GM23338 (cell line): ENCODE data around the gene RNF41. TPM values are rescaled to one million over a fixed set of nuclear protein-coding genes. Genes with fewer than 3 reads are reported as not detected.

Source experiments
- ATAC-seq: fragments of 200-7000 bp; cut with Tn5 transposase; 3 replicates; pipeline ENCODE4 v1.9.1; 2020
- DNase-seq: peaks from one replicate; pipeline ENCODE4 v3.0.0-alpha.2; 2015; ENCODE audit warnings: low spot score
- H2AFZ ChIP-seq: fragments of 200-600 bp; sonication (generic); 2 replicates; pipeline ENCODE4 v1.8.0; 2016; ENCODE audit warnings: antibody characterized with exemption, mild to moderate bottlenecking, moderate library complexity
- H3F3A ChIP-seq: fragments of 200-600 bp; sonication (generic); replicated peaks from 2 replicates; pipeline ENCODE4 v1.8.0; 2017; ENCODE audit warnings: antibody characterized with exemption, mixed run types, low read depth
- H3K27ac ChIP-seq: fragments of 200-600 bp; sonication (generic); 2 replicates; pipeline ENCODE4 v1.6.1; 2016; ENCODE audit warnings: low read depth
- H3K27me3 ChIP-seq: fragments of 200-600 bp; sonication (generic); 2 replicates; pipeline ENCODE4 v1.8.0; 2016; ENCODE audit warnings: mild to moderate bottlenecking, mixed run types, moderate library complexity; ENCODE audit not compliant: insufficient read depth
- H3K36me3 ChIP-seq: fragments of 200-600 bp; sonication (generic); 2 replicates; pipeline ENCODE4 v1.8.0; 2016; ENCODE audit warnings: mild to moderate bottlenecking; ENCODE audit not compliant: insufficient read depth
- H3K4me1 ChIP-seq: fragments of 200-600 bp; sonication (generic); 2 replicates; pipeline ENCODE4 v1.8.0; 2016; ENCODE audit warnings: mild to moderate bottlenecking, moderate library complexity; ENCODE audit not compliant: insufficient read depth
- H3K4me2 ChIP-seq: fragments of 200-600 bp; sonication (generic); 2 replicates; pipeline ENCODE4 v1.7.1; 2017; ENCODE audit warnings: mixed run types
- H3K4me3 ChIP-seq: fragments of 200-600 bp; sonication (generic); 2 replicates; pipeline ENCODE4 v1.6.1; 2016; ENCODE audit warnings: mixed run types
- H3K79me2 ChIP-seq: fragments of 200-600 bp; sonication (generic); replicated peaks from 2 replicates; pipeline ENCODE4 v1.8.0; 2017; ENCODE audit warnings: mild to moderate bottlenecking; ENCODE audit not compliant: insufficient read depth
- H3K9me2 ChIP-seq: fragments of 200-600 bp; sonication (generic); 2 replicates; pipeline ENCODE4 v1.8.0; 2017; ENCODE audit not compliant: insufficient read depth
- H4K20me1 ChIP-seq: fragments of 200-600 bp; sonication (generic); replicated peaks from 2 replicates; pipeline ENCODE4 v1.8.0; 2017; ENCODE audit warnings: mild to moderate bottlenecking; ENCODE audit not compliant: insufficient read depth
- H3K27ac Mint-ChIP-seq: 2 replicates; pipeline ENCODE4 v1.8.0; 2020; ENCODE audit warnings: inconsistent platforms, mild to moderate bottlenecking, moderate library complexity, mixed read lengths
- H3K27me3 Mint-ChIP-seq: 3 replicates; pipeline ENCODE4 v1.8.0; 2022; ENCODE audit warnings: low read depth, mild to moderate bottlenecking, moderate library complexity, mixed read lengths, inconsistent platforms; ENCODE audit not compliant: insufficient read depth, poor library complexity
- H3K36me3 Mint-ChIP-seq: 3 replicates; pipeline ENCODE4 v1.8.0; 2021; ENCODE audit warnings: low read depth, mild to moderate bottlenecking, inconsistent platforms, moderate library complexity, mixed read lengths
- H3K4me1 Mint-ChIP-seq: 3 replicates; pipeline ENCODE4 v1.8.0; 2020; ENCODE audit warnings: mild to moderate bottlenecking, inconsistent platforms, mixed read lengths
- H3K4me3 Mint-ChIP-seq: 3 replicates; pipeline ENCODE4 v1.8.0; 2021; ENCODE audit warnings: moderate library complexity, mild to moderate bottlenecking, inconsistent platforms, mixed read lengths
- H3K9me3 Mint-ChIP-seq: 3 replicates; pipeline ENCODE4 v1.8.0; 2020; ENCODE audit warnings: moderate library complexity, mild to moderate bottlenecking, inconsistent platforms, mixed read lengths
- CREB1 ChIP-seq: fragments of 250-450 bp; sonication (Bioruptor Pico); IDR thresholded peaks from 2 replicates; pipeline ENCODE4 v1.5.0; 2020; ENCODE audit warnings: low read depth, mild to moderate bottlenecking, moderate library complexity
- EZH2 ChIP-seq: fragments of 200-600 bp; sonication (generic); IDR thresholded peaks from one replicate; pipeline ENCODE4 v1.8.0; 2017; ENCODE audit warnings: antibody characterized with exemption, mild to moderate bottlenecking, low read depth; ENCODE audit not compliant: unreplicated experiment
- EZH2phosphoT487 ChIP-seq: fragments of 200-600 bp; sonication (generic); IDR thresholded peaks from one replicate; pipeline ENCODE4 v1.8.1; 2018; ENCODE audit warnings: antibody characterized with exemption; ENCODE audit not compliant: unreplicated experiment
- JUNB ChIP-seq: IDR thresholded peaks from one replicate; pipeline ENCODE4 v1.6.1; 2016; ENCODE audit warnings: antibody characterized with exemption; ENCODE audit not compliant: unreplicated experiment
- NANOG ChIP-seq: IDR thresholded peaks from 2 replicates; pipeline ENCODE4 v1.6.1; 2016; ENCODE audit warnings: antibody characterized with exemption, borderline replicate concordance
- polyA plus RNA-seq: library from polyadenylated mRNA; unstranded; fragments of >200 nt; fragmentation: Nextera tagmentation; extraction: Ambion mirVana; gene quantifications from 2 replicates; pipeline ENCODE4 v1.2.1, GENCODE V29; 2016
- total RNA-seq: library from RNA; depleted of rRNA; stranded (reverse); fragments of >200 nt; shearing (Covaris generic); gene quantifications from 2 replicates; pipeline ENCODE4 v1.2.3, GENCODE V29; 2014
- TF ChIP-seq, protein P1 (sequence below): IDR thresholded peaks from 2 replicates; pipeline ENCODE4 v1.6.1; 2016; ENCODE audit warnings: antibody characterized with exemption
- TF ChIP-seq, protein P2 (sequence below): fragments of 250-450 bp; sonication (Bioruptor Pico); IDR thresholded peaks from 2 replicates; pipeline ENCODE4 v1.5.0; 2020; ENCODE audit warnings: mild to moderate bottlenecking, moderate library complexity

RNF41 gene
- total and polyA plus RNA-seq, 2 experiments from 2014 or later, result 15.3 to 77.1 TPM

GRCh38 chr12:56164345-56164729 is 57.4 kb downstream of the RNF41 start (continued):
- TF ChIP-seq, protein P1, sequence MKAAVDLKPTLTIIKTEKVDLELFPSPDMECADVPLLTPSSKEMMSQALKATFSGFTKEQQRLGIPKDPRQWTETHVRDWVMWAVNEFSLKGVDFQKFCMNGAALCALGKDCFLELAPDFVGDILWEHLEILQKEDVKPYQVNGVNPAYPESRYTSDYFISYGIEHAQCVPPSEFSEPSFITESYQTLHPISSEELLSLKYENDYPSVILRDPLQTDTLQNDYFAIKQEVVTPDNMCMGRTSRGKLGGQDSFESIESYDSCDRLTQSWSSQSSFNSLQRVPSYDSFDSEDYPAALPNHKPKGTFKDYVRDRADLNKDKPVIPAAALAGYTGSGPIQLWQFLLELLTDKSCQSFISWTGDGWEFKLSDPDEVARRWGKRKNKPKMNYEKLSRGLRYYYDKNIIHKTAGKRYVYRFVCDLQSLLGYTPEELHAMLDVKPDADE, result no peak
- no peak for TF ChIP-seq EZH2
- TF ChIP-seq CREB1 (CRISPR knock-in tag), result no peak
- TF ChIP-seq NANOG, result no peak
- TF ChIP-seq, protein P2, sequence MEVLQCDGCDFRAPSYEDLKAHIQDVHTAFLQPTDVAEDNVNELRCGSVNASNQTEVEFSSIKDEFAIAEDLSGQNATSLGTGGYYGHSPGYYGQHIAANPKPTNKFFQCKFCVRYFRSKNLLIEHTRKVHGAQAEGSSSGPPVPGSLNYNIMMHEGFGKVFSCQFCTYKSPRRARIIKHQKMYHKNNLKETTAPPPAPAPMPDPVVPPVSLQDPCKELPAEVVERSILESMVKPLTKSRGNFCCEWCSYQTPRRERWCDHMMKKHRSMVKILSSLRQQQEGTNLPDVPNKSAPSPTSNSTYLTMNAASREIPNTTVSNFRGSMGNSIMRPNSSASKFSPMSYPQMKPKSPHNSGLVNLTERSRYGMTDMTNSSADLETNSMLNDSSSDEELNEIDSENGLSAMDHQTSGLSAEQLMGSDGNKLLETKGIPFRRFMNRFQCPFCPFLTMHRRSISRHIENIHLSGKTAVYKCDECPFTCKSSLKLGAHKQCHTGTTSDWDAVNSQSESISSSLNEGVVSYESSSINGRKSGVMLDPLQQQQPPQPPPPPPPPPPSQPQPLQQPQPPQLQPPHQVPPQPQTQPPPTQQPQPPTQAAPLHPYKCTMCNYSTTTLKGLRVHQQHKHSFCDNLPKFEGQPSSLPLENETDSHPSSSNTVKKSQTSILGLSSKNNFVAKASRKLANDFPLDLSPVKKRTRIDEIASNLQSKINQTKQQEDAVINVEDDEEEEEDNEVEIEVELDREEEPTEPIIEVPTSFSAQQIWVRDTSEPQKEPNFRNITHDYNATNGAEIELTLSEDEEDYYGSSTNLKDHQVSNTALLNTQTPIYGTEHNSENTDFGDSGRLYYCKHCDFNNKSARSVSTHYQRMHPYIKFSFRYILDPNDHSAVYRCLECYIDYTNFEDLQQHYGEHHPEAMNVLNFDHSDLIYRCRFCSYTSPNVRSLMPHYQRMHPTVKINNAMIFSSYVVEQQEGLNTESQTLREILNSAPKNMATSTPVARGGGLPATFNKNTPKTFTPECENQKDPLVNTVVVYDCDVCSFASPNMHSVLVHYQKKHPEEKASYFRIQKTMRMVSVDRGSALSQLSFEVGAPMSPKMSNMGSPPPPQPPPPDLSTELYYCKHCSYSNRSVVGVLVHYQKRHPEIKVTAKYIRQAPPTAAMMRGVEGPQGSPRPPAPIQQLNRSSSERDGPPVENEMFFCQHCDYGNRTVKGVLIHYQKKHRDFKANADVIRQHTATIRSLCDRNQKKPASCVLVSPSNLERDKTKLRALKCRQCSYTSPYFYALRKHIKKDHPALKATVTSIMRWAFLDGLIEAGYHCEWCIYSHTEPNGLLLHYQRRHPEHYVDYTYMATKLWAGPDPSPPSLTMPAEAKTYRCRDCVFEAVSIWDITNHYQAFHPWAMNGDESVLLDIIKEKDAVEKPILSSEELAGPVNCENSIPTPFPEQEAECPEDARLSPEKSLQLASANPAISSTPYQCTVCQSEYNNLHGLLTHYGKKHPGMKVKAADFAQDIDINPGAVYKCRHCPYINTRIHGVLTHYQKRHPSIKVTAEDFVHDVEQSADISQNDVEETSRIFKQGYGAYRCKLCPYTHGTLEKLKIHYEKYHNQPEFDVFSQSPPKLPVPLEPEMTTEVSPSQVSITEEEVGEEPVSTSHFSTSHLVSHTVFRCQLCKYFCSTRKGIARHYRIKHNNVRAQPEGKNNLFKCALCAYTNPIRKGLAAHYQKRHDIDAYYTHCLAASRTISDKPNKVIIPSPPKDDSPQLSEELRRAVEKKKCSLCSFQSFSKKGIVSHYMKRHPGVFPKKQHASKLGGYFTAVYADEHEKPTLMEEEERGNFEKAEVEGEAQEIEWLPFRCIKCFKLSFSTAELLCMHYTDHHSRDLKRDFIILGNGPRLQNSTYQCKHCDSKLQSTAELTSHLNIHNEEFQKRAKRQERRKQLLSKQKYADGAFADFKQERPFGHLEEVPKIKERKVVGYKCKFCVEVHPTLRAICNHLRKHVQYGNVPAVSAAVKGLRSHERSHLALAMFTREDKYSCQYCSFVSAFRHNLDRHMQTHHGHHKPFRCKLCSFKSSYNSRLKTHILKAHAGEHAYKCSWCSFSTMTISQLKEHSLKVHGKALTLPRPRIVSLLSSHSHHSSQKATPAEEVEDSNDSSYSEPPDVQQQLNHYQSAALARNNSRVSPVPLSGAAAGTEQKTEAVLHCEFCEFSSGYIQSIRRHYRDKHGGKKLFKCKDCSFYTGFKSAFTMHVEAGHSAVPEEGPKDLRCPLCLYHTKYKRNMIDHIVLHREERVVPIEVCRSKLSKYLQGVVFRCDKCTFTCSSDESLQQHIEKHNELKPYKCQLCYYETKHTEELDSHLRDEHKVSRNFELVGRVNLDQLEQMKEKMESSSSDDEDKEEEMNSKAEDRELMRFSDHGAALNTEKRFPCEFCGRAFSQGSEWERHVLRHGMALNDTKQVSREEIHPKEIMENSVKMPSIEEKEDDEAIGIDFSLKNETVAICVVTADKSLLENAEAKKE (CRISPR knock-in tag), result no peak
- TF ChIP-seq EZH2phosphoT487, result no peak

DNA sequence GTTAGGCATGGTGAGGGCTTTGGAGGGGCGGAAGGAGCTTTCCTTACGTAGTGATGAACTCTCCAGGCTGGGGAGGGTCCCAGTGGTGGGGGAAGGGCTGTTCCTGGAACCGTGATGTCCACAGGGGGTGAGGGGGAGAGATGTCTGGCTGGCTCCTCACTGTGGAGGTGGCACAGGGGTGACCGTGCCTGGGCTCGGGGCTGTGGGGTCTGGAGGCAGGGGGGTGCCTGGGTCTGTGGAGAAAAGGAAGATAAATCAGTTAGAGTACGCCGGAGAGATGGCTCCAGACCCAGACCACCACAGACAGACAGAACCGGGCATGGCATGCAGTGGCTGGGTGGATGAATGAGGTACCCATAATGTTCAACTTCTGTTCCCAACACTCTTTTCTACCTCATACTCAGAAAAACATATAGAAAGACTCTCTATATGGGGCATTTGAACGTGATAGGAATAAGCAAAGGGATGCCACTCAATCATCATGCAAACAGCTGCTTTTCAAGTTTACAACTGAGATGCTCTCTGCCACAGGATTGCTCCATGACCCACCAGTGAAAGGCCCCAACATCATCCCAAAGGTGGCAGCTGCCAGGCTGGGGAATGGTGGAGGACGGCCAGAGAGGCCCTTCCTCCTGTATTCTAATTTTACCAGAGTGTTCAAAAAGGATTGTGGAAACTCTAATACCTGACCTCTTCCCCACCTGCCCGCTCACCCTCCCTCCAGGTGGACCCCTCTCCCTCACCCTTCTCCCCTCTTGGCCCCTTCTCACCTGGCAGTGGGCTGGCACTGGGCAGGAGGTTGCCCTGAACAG is 58.0 kb downstream of the RNF41 start:
- Histone ChIP-seq H3K9me2 (no peaks in the 10 kb centered on the region), H3K27ac (peak overlapping the region; percentile 98; the same call in 1 of the 2 replicates), H3K4me1 (peaks cover 41% of the 10 kb centered on the region), H3K4me2 (peak overlapping the region; percentile 36; the same call in 1 of the 2 replicates), H3F3A (peaks cover 59% of the 10 kb centered on the region), H4K20me1 (peaks cover 25% of the 10 kb centered on the region), H3K79me2 (peaks cover 26% of the 10 kb centered on the region), H3K36me3 (peaks cover 61% of the 10 kb centered on the region), H3K27me3 (no peaks in the 10 kb centered on the region), H3K4me3 (no peak overlapping the region), H2AFZ (no peak overlapping the region)
- ATAC-seq (peak; percentile 7), DNase-seq (peak; percentile 57)
- Mint-ChIP-seq H3K9me3 (no peaks in the 10 kb centered on the region; the same call in 2 of the 3 replicates), H3K4me1 (peaks cover 50% of the 10 kb centered on the region), H3K4me3 (peak overlapping the region; percentile 23; the same call in 2 of the 3 replicates), H3K27me3 (peaks cover 39% of the 10 kb centered on the region), H3K36me3 (peaks cover 93% of the 10 kb centered on the region), H3K27ac (peak overlapping the region; percentile 84)
- TF ChIP-seq, protein P2 (CRISPR knock-in tag), result no peak
- TF ChIP-seq CREB1 (CRISPR knock-in tag), result no peak
- no peak for TF ChIP-seq JUNB
